ENCODE results near the gene SLC46A2. TPM values are rescaled to one million over a fixed set of nuclear protein-coding genes. Genes with fewer than 3 reads are reported as not detected.

The SLC46A2 gene
- total and polyA plus RNA-seq, 2 of the 8 experiments (the other 6 are each of a cell fraction or from before 2014, with no cell fraction given) = 0.03 TPM; not detected in 1

DNA sequence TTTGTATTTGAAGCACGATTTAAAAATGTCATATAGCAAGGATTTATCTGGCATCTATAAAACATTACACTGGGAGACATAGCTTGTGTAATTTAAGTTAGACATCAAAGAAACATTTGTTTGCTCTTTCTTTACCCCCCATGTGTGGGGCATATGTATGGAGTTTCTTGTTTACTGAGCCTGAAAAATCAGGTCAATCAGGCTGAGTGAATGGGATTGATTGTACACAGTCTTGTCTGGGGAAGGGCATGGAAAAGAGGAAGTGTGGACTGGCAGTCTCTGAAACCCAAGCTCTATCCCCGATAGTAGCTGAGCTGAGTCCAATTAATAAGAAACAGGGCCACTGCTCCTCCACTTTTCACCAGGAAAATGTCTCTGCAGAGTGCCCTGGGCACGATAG lies 49.4 kb downstream of the SLC46A2 start:
- no peak for FAIRE-seq
- ChIA-PET POLR2A (ENCODE audit: partially characterized antibody) (no interaction called here), CTCF (ENCODE audit: partially characterized antibody) (interaction anchor here (0.6 to 6.1 kb wide), 4 partner anchors 44 to 111 kb away, joined by 3 to 76 read pairs (median 6); no protein-coding TSS in a partner anchor)

More for the DNA sequence above, 49.4 kb downstream of the SLC46A2 start:
- Histone ChIP-seq H2BK15ac (ENCODE audit: low read length) (no peak overlapping the region), H2BK120ac (replicated peaks; ENCODE audit: low read depth, low read length) (no peak overlapping the region), H3K79me2 (ENCODE audit: control insufficient read depth in 1 of 2, insufficient read depth in 2 of 2, low read length in 2 of 2) (no peaks in the 10 kb centered on the region), H2BK12ac (ENCODE audit: low read depth, low read length) (no peak overlapping the region), H3K36me3 (ENCODE audit: control insufficient read depth in 2 of 4, insufficient read depth in 4 of 4, low read length in 3 of 4) (peaks cover 0 to 15% (median 0%) of the 10 kb centered on the region in 4 experiments; a peak in 2 of 8 replicates), H3K9ac (replicated peaks in 1 of 4; ENCODE audit: extremely low read depth in 1 of 4, low read depth in 3 of 4, low read length in 3 of 4) (no peak overlapping the region), H3K9me3 (ENCODE audit: insufficient read depth in 2 of 2, low read depth in 1 of 2, low read length in 1 of 2) (no peaks in the 10 kb centered on the region), H3K27me3 (replicated peaks in 1 of 4; ENCODE audit: control insufficient read depth in 3 of 4, extremely low read depth in 1 of 4, insufficient read depth in 3 of 4, low read length in 3 of 4) (no peaks in the 10 kb centered on the region), H3K4ac (replicated peaks; ENCODE audit: insufficient read length, low read depth, low read length) (no peak overlapping the region), H3K4me1 (replicated peaks in 1 of 4; ENCODE audit: control insufficient read depth in 3 of 4, insufficient read depth in 4 of 4, low read length in 3 of 4) (peaks cover 0 to 4% (median 1%) of the 10 kb centered on the region in 4 experiments; a peak in 5 of 7 replicates), H4K91ac (replicated peaks; ENCODE audit: insufficient read length, low read length) (no peak overlapping the region), H2AFZ (ENCODE audit: low read length) (no peak overlapping the region), H2AK5ac (ENCODE audit: low read depth, low read length) (no peak overlapping the region), H2BK5ac (ENCODE audit: low read depth, low read length) (no peak overlapping the region), H3K79me1 (ENCODE audit: low read depth, low read length) (no peaks in the 10 kb centered on the region), H3K14ac (ENCODE audit: insufficient read length) (no peak overlapping the region), H4K20me1 (replicated peaks in 1 of 2; ENCODE audit: control insufficient read depth in 1 of 2, insufficient read depth in 2 of 2, low read length in 2 of 2) (no peaks in the 10 kb centered on the region), H3K4me3 (ENCODE audit: extremely low read depth in 1 of 4, insufficient read depth in 2 of 4, low read depth in 3 of 4, low read length in 4 of 4) (no peak overlapping the region), H3K27ac (ENCODE audit: low read depth, low read length) (no peak overlapping the region), H3K4me2 (ENCODE audit: insufficient read depth in 1 of 2, low read depth in 2 of 2, low read length in 2 of 2) (no peak overlapping the region), H4K5ac (ENCODE audit: insufficient read length, low read depth, low read length) (no peak overlapping the region), H3K56ac (replicated peaks; ENCODE audit: insufficient read length, low read depth, low read length) (no peak overlapping the region), H2BK20ac (ENCODE audit: low read length) (no peak overlapping the region), H4K8ac (ENCODE audit: extremely low read depth, insufficient read depth, low read length) (no peak overlapping the region), H3K23me2 (ENCODE audit: low read depth, low read length) (no peaks in the 10 kb centered on the region; the same call in 1 of the 2 replicates), H3K18ac (ENCODE audit: extremely low read depth, low read length) (no peak overlapping the region), H3K23ac (ENCODE audit: insufficient read length) (no peak overlapping the region)
- WGBS, 2 experiments (ENCODE audit: extremely low coverage in 1 of 2, insufficient coverage in 1 of 2, insufficient read length in 1 of 2, insufficient replicate concordance in 2 of 2, low coverage in 1 of 2, low lambda C conversion rate in 2 of 2, missing lambda C conversion rate in 1 of 2) = 85% methylated on average over 3 of the region's 3 CpGs; no CpG with 5 or more reads in 1 of the 2 experiments
- TF ChIP-seq HDAC6 (IDR thresholded peaks at IDR 0.05; ENCODE audit: low read depth, low read length) = no peak
- no peak for TF ChIP-seq HDAC2 (IDR thresholded peaks at IDR 0.05; ENCODE audit: borderline replicate concordance in 1 of 2, low read depth in 2 of 2, low read length in 2 of 2)
- TF ChIP-seq TAF1 (IDR thresholded peaks at IDR 0.05; ENCODE audit: low read depth, low read length) = no peak
- no peak for TF ChIP-seq SP2 (IDR thresholded peaks at IDR 0.05; ENCODE audit: low read length)
- TF ChIP-seq RNF2 (IDR thresholded peaks at IDR 0.05; ENCODE audit: borderline replicate concordance, low read depth, low read length, missing control alignments, poor library complexity, severe bottlenecking) = no peak
- no peak for TF ChIP-seq RAD21 (IDR thresholded peaks at IDR 0.05 in 1 of 2, conservative IDR thresholded peaks at IDR 0.05 in 1 of 2; ENCODE audit: low read depth in 2 of 2, low read length in 2 of 2)
- TF ChIP-seq FOSL1 (IDR thresholded peaks at IDR 0.05; ENCODE audit: insufficient read depth, low read depth, low read length) = no peak
- TF ChIP-seq CEBPB (IDR thresholded peaks at IDR 0.05; ENCODE audit: low read depth, low read length) = no peak
- DNase-seq (ENCODE audit: low read depth in 1 of 2, low spot score in 2 of 2) = no peak
